HepG2 (cell line): ENCODE measurements around the gene ATP4A. TPM values are rescaled to one million over a fixed set of nuclear protein-coding genes. Genes with fewer than 3 reads are reported as not detected.

ENCODE experiments used
- ATAC-seq: fragments of 200-7000 bp; cut with Tn5 transposase; 3 replicates; pipeline ENCODE4 v1.9.1; 2020; ENCODE audit warnings: mild to moderate bottlenecking, moderate library complexity
- BruUV-seq: library from RNA; stranded (reverse); fragments of 400-500 nt; replicated peaks from 2 replicates; lab custom pipeline; 2021; lab: Mats Ljungman, UMichigan
- CTCF ChIA-PET: fragments of 300-600 bp; formaldehyde crosslinking; extraction: SDS; loops from one replicate; lab custom pipeline; 2021; ENCODE audit warnings: low total read pairs, inconsistent platforms, low intra/inter-chr PET ratio; lab: Yijun Ruan, JAX
- POLR2A ChIA-PET: fragments of 350-600 bp; sonication (Branson Sonifier 250); formaldehyde crosslinking; loops from one replicate; lab custom pipeline; 2020; ENCODE audit warnings: antibody characterized with exemption, inconsistent platforms; lab: Yijun Ruan, JAX
- DNase-seq: peaks from one replicate; pipeline ENCODE4 v3.0.0-alpha.2; 2015; ENCODE audit warnings: low spot score
- FAIRE-seq: peaks from 3 replicates; lab custom pipeline; 2011; peaks lifted over from hg19 to GRCh38; lab: Jason Lieb, UNC
- H2AFZ ChIP-seq: one replicate; pipeline ENCODE4 v1.6.1; 2011; ENCODE audit warnings: low read length, inconsistent platforms
- H3K27ac ChIP-seq: fragments of 300-600 bp; 3 replicates; pipeline ENCODE4 v1.8.0; 2011; ENCODE audit warnings: mixed run types, mild to moderate bottlenecking, mixed read lengths, low read length, inconsistent platforms; ENCODE audit not compliant: insufficient read depth; ENCODE audit errors: extremely low read length
- H3K27me3 ChIP-seq, 2 experiments: fragments of 200-600 bp in 1 of 2; 2 replicates in 1 of 2; 3 replicates in 1 of 2; pipeline versions ENCODE4 v1.6.0 to v1.8.0; 2011; ENCODE audit warnings: low read length in 2 of 2, mild to moderate bottlenecking in 2 of 2, moderate library complexity in 2 of 2, inconsistent platforms in 1 of 2; ENCODE audit not compliant: insufficient read depth in 2 of 2, control insufficient read depth in 1 of 2
- H3K36me3 ChIP-seq, 2 experiments: fragments of 200-600 bp in 1 of 2; replicated peaks in 1 of 2; 2 replicates in 1 of 2; 3 replicates in 1 of 2; pipeline versions ENCODE4 v1.5.1 to v1.8.0; 2011; ENCODE audit warnings: low read length in 2 of 2, inconsistent platforms in 1 of 2; ENCODE audit not compliant: insufficient read depth in 2 of 2, control insufficient read depth in 1 of 2
- H3K4me1 ChIP-seq: 2 replicates; pipeline ENCODE4 v1.5.1; 2012; ENCODE audit warnings: low read length, inconsistent platforms; ENCODE audit not compliant: insufficient read depth
- H3K4me2 ChIP-seq: 2 replicates; pipeline ENCODE4 v1.6.0; 2011; ENCODE audit warnings: low read depth, low read length, inconsistent platforms
- H3K4me3 ChIP-seq, 3 experiments: fragments of 200-600 bp in 1 of 3; sonication (generic), shearing (Covaris generic) in 1 of 3; replicated peaks in 1 of 3; 2 replicates each; pipeline ENCODE4 v1.5.1; 2011 to 2016; ENCODE audit warnings: low read length in 3 of 3, inconsistent platforms in 2 of 3, low read depth in 2 of 3, mild to moderate bottlenecking in 2 of 3, control low read depth in 1 of 3, mixed read lengths in 1 of 3; ENCODE audit not compliant: insufficient read depth in 1 of 3
- H3K79me2 ChIP-seq: one replicate; pipeline ENCODE4 v1.6.1; 2011; ENCODE audit warnings: low read length, inconsistent platforms; ENCODE audit not compliant: insufficient read depth
- H3K9ac ChIP-seq: 2 replicates; pipeline ENCODE4 v1.6.0; 2011; ENCODE audit warnings: mild to moderate bottlenecking, low read depth, low read length, inconsistent platforms; ENCODE audit not compliant: insufficient read depth
- H3K9me3 ChIP-seq: 2 replicates; pipeline ENCODE4 v1.5.1; 2012; ENCODE audit warnings: mild to moderate bottlenecking, low read length
- H4K20me1 ChIP-seq: 2 replicates; pipeline ENCODE4 v1.6.0; 2011; ENCODE audit warnings: inconsistent platforms, mild to moderate bottlenecking, low read length, moderate library complexity; ENCODE audit not compliant: insufficient read depth
- FOXJ3 ChIP-seq: sonication (generic); formaldehyde crosslinking; IDR thresholded peaks from 2 replicates; pipeline ENCODE4 v1.4.0; 2020; ENCODE audit warnings: missing genetic modification reagents, mild to moderate bottlenecking, borderline replicate concordance
- FUBP1 ChIP-seq: sonication (generic); formaldehyde crosslinking; IDR thresholded peaks from 2 replicates; pipeline ENCODE4 v1.5.1; 2020; ENCODE audit warnings: missing genetic modification reagents, mild to moderate bottlenecking, borderline replicate concordance
- IRF9 ChIP-seq: sonication (generic); formaldehyde crosslinking; IDR thresholded peaks from 2 replicates; pipeline ENCODE4 v1.8.0; 2022; ENCODE audit warnings: missing genetic modification reagents, mild to moderate bottlenecking, borderline replicate concordance
- KLF11 ChIP-seq: IDR thresholded peaks from 2 replicates; pipeline ENCODE4 v1.6.1; 2016; ENCODE audit warnings: missing compliant biosample characterization
- NFYB ChIP-seq: sonication (generic); formaldehyde crosslinking; IDR thresholded peaks from 2 replicates; pipeline ENCODE4 v1.4.0; 2020; ENCODE audit warnings: missing genetic modification reagents
- NFYC ChIP-seq: IDR thresholded peaks from 2 replicates; pipeline ENCODE4 v1.6.1; 2016; ENCODE audit warnings: missing genetic modification reagents, missing compliant biosample characterization
- RNF2 ChIP-seq: fragments of 450-650 bp; conservative IDR thresholded peaks from 2 replicates; pipeline ENCODE4 v1.6.1; 2016; ENCODE audit warnings: low read depth
- SNAI1 ChIP-seq: sonication (generic); formaldehyde crosslinking; IDR thresholded peaks from 2 replicates; pipeline ENCODE4 v1.5.0; 2020; ENCODE audit warnings: mild to moderate bottlenecking, missing genetic modification reagents, borderline replicate concordance
- SP2 ChIP-seq: sonication (generic); formaldehyde crosslinking; IDR thresholded peaks from 2 replicates; pipeline ENCODE4 v1.5.1; 2020; ENCODE audit warnings: mild to moderate bottlenecking, missing genetic modification reagents
- ZFAT ChIP-seq: sonication (generic); formaldehyde crosslinking; conservative IDR thresholded peaks from 2 replicates; pipeline ENCODE4 v1.8.1; 2023; ENCODE audit warnings: missing genetic modification reagents, inconsistent platforms
- ZNF207 ChIP-seq: fragments of 450-650 bp; IDR thresholded peaks from 2 replicates; pipeline ENCODE4 v1.6.1; 2016; ENCODE audit warnings: antibody characterized with exemption, borderline replicate concordance
- ZNF431 ChIP-seq: sonication (generic); formaldehyde crosslinking; IDR thresholded peaks from 2 replicates; pipeline ENCODE4 v1.9.0; 2022; ENCODE audit warnings: missing genetic modification reagents, low read depth, mild to moderate bottlenecking, borderline replicate concordance
- ZNF746 ChIP-seq: sonication (generic); formaldehyde crosslinking; IDR thresholded peaks from 2 replicates; pipeline ENCODE4 v1.8.0; 2022; ENCODE audit warnings: mild to moderate bottlenecking, missing genetic modification reagents
- ZNF878 ChIP-seq: sonication (generic); formaldehyde crosslinking; IDR thresholded peaks from 2 replicates; pipeline ENCODE4 v1.8.1; 2023; ENCODE audit warnings: mild to moderate bottlenecking, missing genetic modification reagents, moderate library complexity
- WGBS: methylation state at CpG from one replicate; pipeline ENCODE4 v1.1.6; 2017; ENCODE audit warnings: low lambda C conversion rate; 5-methylcytosine and 5-hydroxymethylcytosine counted together
- in situ Hi-C: cut with HindIII; loops from 2 replicates; pipeline ENCODE4 v1.10.0; 2017; ENCODE audit warnings: low pct_unique_long_range_greater_than_20kb; ENCODE audit not compliant: extremely low pct_ligation_motif_present
- intact Hi-C: fragments of 100-400 bp; cut with micrococcal nuclease; formaldehyde crosslinking; loops from one replicate; pipeline ENCODE4 v1.10.0; 2022; ENCODE audit not compliant: unreplicated experiment
- polyA plus RNA-seq, 8 experiments: library from polyadenylated mRNA; depleted of rRNA in 3 of 8; stranded (reverse) in 7 of 8; unstranded in 1 of 8; fragments of >200 nt; fragmentation: Illumina TruSeq in 4 of 8; extraction: Trizol in 4 of 8; gene quantifications; 2 replicates each; pipeline versions ENCODE4 v1.2.1 to v1.2.3, GENCODE V29; 2011 to 2016; ENCODE audit warnings: low read depth in 4 of 8, missing spikeins in 1 of 8, mixed read lengths in 1 of 8; ENCODE audit not compliant: insufficient read depth in 1 of 8
- total RNA-seq, 5 experiments: library from RNA; depleted of rRNA; stranded (reverse); fragments of >200 nt; fragmentation: Illumina TruSeq; extraction: Trizol; gene quantifications; 2 replicates each; pipeline ENCODE4 v1.2.3, GENCODE V29; 2016; ENCODE audit warnings: low read depth in 1 of 5

Gene ATP4A
- total and polyA plus RNA-seq, 2 of the 13 experiments (the other 11 are each of a cell fraction or from before 2014, with no cell fraction given) = 0.08 to 0.11 TPM

- FAIRE-seq = no peak
- H3K4me3 ChIP-seq = no peak within 1 kb of the TSS
- no peaks in the 10 kb centered on the region for H3K9me3 ChIP-seq
- no peak within 1 kb of the TSS for H3K27ac ChIP-seq
- no peak within 1 kb of the TSS for H3K4me2 ChIP-seq
- no peaks in the 10 kb centered on the region for H4K20me1 ChIP-seq
- in situ Hi-C loops = no loop called here
- peaks cover 1 to 9% of the 10 kb centered on the region in 2 experiments; a peak in 4 of 5 replicates for H3K27me3 ChIP-seq
- ChIA-PET POLR2A (no interaction called here), CTCF (no interaction called here)
- H2AFZ ChIP-seq = no peak within 1 kb of the TSS
- H3K79me2 ChIP-seq = no peaks in the 10 kb centered on the region
- no peak; the same call in 1 of the 3 replicates for ATAC-seq
- intact Hi-C loops = no loop called here
- no peak within 1 kb of the TSS for H3K9ac ChIP-seq
- no peaks in the 10 kb centered on the region for H3K4me1 ChIP-seq
- no TSS peak for BruUV-seq
- no peaks in the 10 kb centered on the region for H3K36me3 ChIP-seq
- TF ChIP-seq NFYC (CRISPR knock-in tag) (peak; percentile 31; the same call in 1 of the 2 replicates), ZNF431 (CRISPR knock-in tag) (no peak), NFYB (CRISPR knock-in tag) (peak; percentile 31; the same call in 1 of the 2 replicates)
- TF ChIP-seq, all 625 proteins: peak for 2
- no peak for DNase-seq
- WGBS = 72% methylated on average over 6 of the region's 16 CpGs
Observed at GRCh38 chr19:35585848-35586247, 22.4 kb upstream of the ATP4A start, which contains the start of gene PMIS2. PMIS2 (plus strand) TSS chr19:35586173; CDS start chr19:35586260, 87 bp downstream.

- Histone ChIP-seq H3K79me2 (no peaks in the 10 kb centered on the region), H3K9ac (no peak overlapping the region), H3K27ac (no peak overlapping the region), H4K20me1 (no peaks in the 10 kb centered on the region), H3K27me3 (peaks cover 0 to 9% of the 10 kb centered on the region in 2 experiments; a peak in 3 of 5 replicates), H2AFZ (no peak overlapping the region), H3K4me1 (no peaks in the 10 kb centered on the region), H3K4me2 (no peak overlapping the region), H3K9me3 (no peaks in the 10 kb centered on the region), H3K36me3 (no peaks in the 10 kb centered on the region), H3K4me3 (no peak overlapping the region)
- no peak for DNase-seq
- in situ Hi-C loops = no loop called here
- no peak for ATAC-seq
- WGBS = 50% methylated on average over 1 of the region's 1 CpG
- intact Hi-C loops = no loop called here
- ChIA-PET CTCF (no interaction called here), POLR2A (no interaction called here)
- TF ChIP-seq ZNF207 (no peak), SNAI1 (CRISPR knock-in tag) (no peak), ZNF746 (CRISPR knock-in tag) (no peak), RNF2 (no peak), FOXJ3 (CRISPR knock-in tag) (no peak), FUBP1 (CRISPR knock-in tag) (no peak), SP2 (CRISPR knock-in tag) (no peak), ZNF878 (no peak), IRF9 (CRISPR knock-in tag) (no peak), KLF11 (CRISPR knock-in tag) (no peak), ZFAT (CRISPR knock-in tag) (no peak)
- BruUV-seq = no TSS peak
- FAIRE-seq = no peak
Observed at GRCh38 chr19:35582760-35583159, 19.3 kb upstream of the ATP4A start.
